Left lung (tissue), 10 donors: ENCODE data around the gene GPRIN1. TPM values are rescaled to one million over a fixed set of nuclear protein-coding genes. Genes with fewer than 3 reads are reported as not detected.
A peak's percentile ranks its signal among the peaks of the same experiment; 100 is the strongest.

Experiments used
- ATAC-seq: fragments of 200-7000 bp; cut with Tn5 transposase; one replicate; pipeline ENCODE4 v1.9.1; 2020; ENCODE audit warnings: moderate library complexity
- DNase-seq, 4 donors: peaks; one replicate each; pipeline ENCODE4 v3.0.0-alpha.2; 2013 to 2020
- H3K27ac ChIP-seq, 2 donors: fragments of 200-600 bp; sonication (generic) in 1 of 2; one replicate each; pipeline versions ENCODE4 v1.5.0 to v1.8.0; 2020 to 2021
- H3K27me3 ChIP-seq, 2 donors: fragments of 200-600 bp; sonication (generic) in 1 of 2; one replicate each; pipeline versions ENCODE4 v1.5.0 to v1.8.0; 2020 to 2021
- H3K36me3 ChIP-seq, 2 donors: fragments of 200-600 bp; sonication (generic) in 1 of 2; one replicate each; pipeline versions ENCODE4 v1.5.0 to v1.8.0; 2020 to 2021
- H3K4me1 ChIP-seq, 2 donors: fragments of 200-600 bp; one replicate each; pipeline ENCODE4 v1.8.0; 2021
- H3K4me3 ChIP-seq, 2 donors: fragments of 200-600 bp; sonication (generic) in 1 of 2; one replicate each; pipeline versions ENCODE4 v1.5.0 to v1.8.0; 2020 to 2021; ENCODE audit warnings: mild to moderate bottlenecking in 1 of 2
- H3K9me3 ChIP-seq, 2 donors: fragments of 200-600 bp; sonication (generic) in 1 of 2; one replicate each; pipeline versions ENCODE4 v1.5.0 to v1.8.0; 2020 to 2021
- CTCF ChIP-seq, 2 donors: fragments of 200-600 bp; sonication (generic) in 1 of 2; IDR thresholded peaks; one replicate each; pipeline versions ENCODE4 v1.5.0 to v1.8.0; 2021; ENCODE audit warnings: antibody characterized with exemption in 2 of 2
- intact Hi-C, 2 donors: fragments of 100-400 bp; cut with DNase I; formaldehyde crosslinking; loops; one replicate each; pipeline versions ENCODE4 v1.11.2 to v1.14.2; 2022
- polyA plus RNA-seq, 6 donors: library from polyadenylated mRNA; unstranded; fragments of 120-200 nt; gene quantifications; one replicate each; pipeline ENCODE4 v1.2.1, GENCODE V29; 2013; ENCODE audit not compliant: insufficient read length in 6 of 6
- total RNA-seq, 2 donors: library from RNA; stranded (reverse); fragmentation: NEBNext Ultra II Directional; extraction: Animal tissue kit (Norgen Biotek cat#: 25700); gene quantifications; one replicate each; pipeline ENCODE4 v1.2.1, GENCODE V29; 2021
- donor health status: DM: no; HTN: yes; CAD: no.
- donor health status: DM: no; HTN: no; CAD: no.

GPRIN1 gene
- total and polyA plus RNA-seq, 8 donors = 0.70 to 2.6 (median 1.1) TPM

GRCh38 chr5:176587398-176587797, 22.6 kb downstream of the GPRIN1 start:
- ATAC-seq = no peak
- Histone ChIP-seq H3K27ac (no peak overlapping the region), H3K36me3 (no peaks in the 10 kb centered on the region), H3K4me3 (no peak overlapping the region), H3K27me3 (no peaks in the 10 kb centered on the region), H3K9me3 (peaks cover 0 to 26% of the 10 kb centered on the region in 2 donors), H3K4me1 (no peaks in the 10 kb centered on the region)
- TF ChIP-seq CTCF (IDR thresholded peaks at IDR 0.05) = no peak
- DNase-seq = no peak
- intact Hi-C loops = no loop called here

GRCh38 chr5:176583076-176583475, 26.9 kb downstream of the GPRIN1 start:
- ATAC-seq (no peak), DNase-seq (no peak)
- Histone ChIP-seq H3K27ac (no peak overlapping the region), H3K4me1 (no peaks in the 10 kb centered on the region), H3K4me3 (no peak overlapping the region), H3K9me3 (peaks cover 0 to 26% of the 10 kb centered on the region in 2 donors), H3K36me3 (no peaks in the 10 kb centered on the region), H3K27me3 (no peaks in the 10 kb centered on the region)
- intact Hi-C loops = no loop called here
- TF ChIP-seq CTCF (IDR thresholded peaks at IDR 0.05) = no peak

GRCh38 chr5:176581361-176581760, 28.6 kb downstream of the GPRIN1 start:
- TF ChIP-seq CTCF (IDR thresholded peaks at IDR 0.05) = no peak
- intact Hi-C loops = no loop called here
- H3K27ac ChIP-seq = no peak overlapping the region
- H3K4me3 ChIP-seq = no peak overlapping the region
- peaks cover 0 to 24% of the 10 kb centered on the region in 2 donors for H3K9me3 ChIP-seq
- no peaks in the 10 kb centered on the region for H3K4me1 ChIP-seq
- H3K27me3 ChIP-seq = no peaks in the 10 kb centered on the region
- DNase-seq (no peak), ATAC-seq (no peak)
- no peaks in the 10 kb centered on the region for H3K36me3 ChIP-seq

- no peak for ATAC-seq
- intact Hi-C loops = no loop called here
Observed at GRCh38 chr5:176579323-176579722, 30.6 kb downstream of the GPRIN1 start.

GRCh38 chr5:176578391-176578808, 31.6 kb downstream of the GPRIN1 start:
- Histone ChIP-seq H3K27me3 (no peaks in the 10 kb centered on the region), H3K4me3 (no peak overlapping the region), H3K9me3 (no peaks in the 10 kb centered on the region), H3K36me3 (no peaks in the 10 kb centered on the region), H3K27ac (no peak overlapping the region), H3K4me1 (no peaks in the 10 kb centered on the region)
- DNase-seq = peak in 3 of 4 donors; percentile 44 to 78 (median 47)
- TF ChIP-seq CTCF (IDR thresholded peaks at IDR 0.05) = peak; percentile 27 to 38
- peak; percentile 92 for ATAC-seq
- intact Hi-C loops = no loop called here

More at GRCh38 chr5:176579323-176579722, 30.6 kb downstream of the GPRIN1 start:
- Histone ChIP-seq H3K27me3 (no peaks in the 10 kb centered on the region), H3K4me3 (no peak overlapping the region), H3K27ac (no peak overlapping the region), H3K4me1 (no peaks in the 10 kb centered on the region), H3K9me3 (peaks cover 0 to 4% of the 10 kb centered on the region in 2 donors), H3K36me3 (no peaks in the 10 kb centered on the region)
- no peak for DNase-seq
- TF ChIP-seq CTCF (IDR thresholded peaks at IDR 0.05) = no peak
